K562 (cell line): Measurements from ENCODE around the gene BEND5. TPM values are rescaled to one million over a fixed set of nuclear protein-coding genes. Genes with fewer than 3 reads are reported as not detected.

ENCODE experiments used
- ATAC-seq: fragments of 200-7000 bp; cut with Tn5 transposase; 3 replicates; pipeline ENCODE4 v1.9.1; 2020; ENCODE audit warnings: moderate library complexity
- BruUV-seq: library from RNA; stranded (reverse); fragments of 400-500 nt; replicated peaks from 2 replicates; lab custom pipeline; 2021; lab: Mats Ljungman, UMichigan
- CTCF ChIA-PET: fragments of 300-600 bp; formaldehyde crosslinking; extraction: SDS; loops from one replicate; lab custom pipeline; 2021; ENCODE audit warnings: low intra/inter-chr PET ratio; lab: Yijun Ruan, JAX
- POLR2A ChIA-PET: fragments of 300-600, 350-650 bp; sonication (Branson Sonifier 250); formaldehyde crosslinking; extraction: SDS; loops from one replicate; lab custom pipeline; 2021; ENCODE audit warnings: antibody characterized with exemption, inconsistent platforms; lab: Yijun Ruan, JAX
- DNase-seq, 4 experiments: peaks; one replicate each; pipeline versions ENCODE4 v3.0.0 to v3.0.0-alpha.2; 2011 to 2018; ENCODE audit warnings: low spot score in 3 of 4, mixed read lengths in 3 of 4; ENCODE audit errors: extremely low read depth in 1 of 4
- FAIRE-seq: peaks from 2 replicates; lab custom pipeline; 2011; peaks lifted over from hg19 to GRCh38; lab: Jason Lieb, UNC
- H2AFZ ChIP-seq: 2 replicates; pipeline ENCODE4 v1.6.0; 2011; ENCODE audit warnings: low read depth, low read length, control low read depth, inconsistent platforms
- H3K27ac ChIP-seq: fragments of 200-600 bp; 3 replicates; pipeline ENCODE4 v1.8.0; 2011; ENCODE audit warnings: low read depth, mild to moderate bottlenecking, control low read depth, inconsistent platforms, low read length, moderate library complexity, mixed read lengths; ENCODE audit errors: extremely low read depth
- H3K27me3 ChIP-seq, 2 experiments: fragments of 300-600 bp in 1 of 2; 2 replicates in 1 of 2; 3 replicates in 1 of 2; pipeline versions ENCODE4 v1.6.0 to v1.8.0; 2011; ENCODE audit warnings: inconsistent platforms in 2 of 2, low read length in 2 of 2, mild to moderate bottlenecking in 1 of 2, mixed read lengths in 1 of 2, moderate library complexity in 1 of 2; ENCODE audit not compliant: control insufficient read depth in 2 of 2, insufficient read depth in 2 of 2
- H3K36me3 ChIP-seq: fragments of 300-600 bp; 3 replicates; pipeline ENCODE4 v1.8.0; 2011; ENCODE audit warnings: mild to moderate bottlenecking, low read length, inconsistent platforms; ENCODE audit not compliant: control insufficient read depth, insufficient read depth
- H3K4me1 ChIP-seq, 2 experiments: fragments of 200-600 bp in 1 of 2; replicated peaks in 1 of 2; 2 replicates in 1 of 2; 3 replicates in 1 of 2; pipeline versions ENCODE4 v1.5.1 to v1.8.0; 2011; ENCODE audit warnings: inconsistent platforms in 2 of 2, low read length in 2 of 2, mild to moderate bottlenecking in 1 of 2, mixed read lengths in 1 of 2, moderate library complexity in 1 of 2; ENCODE audit not compliant: control insufficient read depth in 2 of 2, insufficient read depth in 2 of 2
- H3K4me2 ChIP-seq: 2 replicates; pipeline ENCODE4 v1.6.1; 2011; ENCODE audit warnings: low read length, control low read depth, inconsistent platforms, mixed read lengths; ENCODE audit not compliant: insufficient read depth
- H3K4me3 ChIP-seq: fragments of 200-600 bp; sonication (generic), shearing (Covaris generic); 2 replicates; pipeline ENCODE4 v1.5.1; 2016; ENCODE audit warnings: control low read depth, inconsistent platforms
- H3K79me2 ChIP-seq: fragments of 200-600 bp; 3 replicates; pipeline ENCODE4 v1.8.0; 2011; ENCODE audit warnings: low read length, inconsistent platforms; ENCODE audit not compliant: control insufficient read depth, insufficient read depth
- H3K9ac ChIP-seq, 2 experiments: 2 replicates each; pipeline versions ENCODE4 v1.6.0 to v1.6.1; 2011; ENCODE audit warnings: low read depth in 2 of 2, low read length in 2 of 2, control low read depth in 1 of 2, inconsistent platforms in 1 of 2, mild to moderate bottlenecking in 1 of 2, mixed read lengths in 1 of 2; ENCODE audit not compliant: insufficient read depth in 1 of 2
- H3K9me1 ChIP-seq: one replicate; pipeline ENCODE4 v1.6.0; 2011; ENCODE audit warnings: inconsistent platforms, mild to moderate bottlenecking, low read length, moderate library complexity; ENCODE audit not compliant: control insufficient read depth, insufficient read depth
- H3K9me3 ChIP-seq: replicated peaks from 2 replicates; pipeline ENCODE4 v1.5.1; 2011; ENCODE audit warnings: low read depth, low read length, inconsistent platforms; ENCODE audit not compliant: control insufficient read depth, insufficient read depth
- H4K20me1 ChIP-seq: replicated peaks from 2 replicates; pipeline ENCODE4 v1.6.1; 2011; ENCODE audit warnings: low read length, inconsistent platforms, mixed read lengths; ENCODE audit not compliant: control insufficient read depth, insufficient read depth
- MAFK ChIP-seq: IDR thresholded peaks from 2 replicates; pipeline ENCODE4 v1.6.1; 2011; ENCODE audit warnings: low read length, improper control_type of control experiment
- NUFIP1 ChIP-seq: fragments of 450-650 bp; IDR thresholded peaks from 2 replicates; pipeline ENCODE4 v1.6.1; 2018; ENCODE audit not compliant: partially characterized antibody
- ZNF449 ChIP-seq: fragments of 250-450 bp; sonication (Bioruptor Pico); IDR thresholded peaks from 2 replicates; pipeline ENCODE4 v1.8.0; 2022; ENCODE audit warnings: moderate library complexity, mild to moderate bottlenecking, inconsistent platforms
- ZNF644 ChIP-seq: fragments of 200-800 bp; sonication (Bioruptor generic); IDR thresholded peaks from 2 replicates; pipeline ENCODE4 v1.6.1; 2016; ENCODE audit warnings: low read depth, missing genetic modification characterization, missing compliant biosample characterization
- WGBS: fragments of 100-300 bp; shearing (Covaris generic); methylation state at CpG from one replicate; pipeline ENCODE4 v1.1.6; 2016; ENCODE audit warnings: low coverage, mixed read lengths; ENCODE audit not compliant: insufficient coverage; ENCODE audit errors: missing lambda C conversion rate; 5-methylcytosine and 5-hydroxymethylcytosine counted together
- in situ Hi-C: fragments of 300-500 bp; cut with MboI; formaldehyde crosslinking; loops from 4 replicates; pipeline ENCODE4 v1.15.0; 2018; ENCODE audit warnings: inconsistent platforms, mixed read lengths
- intact Hi-C: fragments of 100-400 bp; cut with micrococcal nuclease; formaldehyde crosslinking; loops from 2 replicates; pipeline ENCODE4 v1.14.2; 2022
- polyA plus RNA-seq, 8 experiments: library from polyadenylated mRNA; depleted of rRNA in 4 of 8; stranded (reverse) in 5 of 8; unstranded in 3 of 8; fragments of >200 nt; fragmentation: Nextera tagmentation in 2 of 8; fragmentation: Illumina TruSeq in 1 of 8; extraction: Ambion mirVana in 2 of 8; extraction: Trizol in 1 of 8; gene quantifications; 2 replicates each; pipeline versions ENCODE4 v1.2.1 to v1.2.3, GENCODE V29; 2011 to 2014; ENCODE audit warnings: inconsistent platforms in 1 of 8, missing spikeins in 1 of 8
- total RNA-seq, 7 experiments: library from RNA; depleted of rRNA in 6 of 7; stranded (reverse); fragments of >200 nt in 6 of 7; fragmentation: Illumina TruSeq in 2 of 7; extraction: Trizol in 2 of 7; gene quantifications; 2 replicates each; pipeline versions ENCODE4 v1.2.1 to v1.2.3, GENCODE V29; 2011 to 2021; ENCODE audit warnings: low replicate concordance in 1 of 7

Gene BEND5
- total and polyA plus RNA-seq, 9 of the 15 experiments (the other 6 are each of a cell fraction or from before 2014, with no cell fraction given), result not detected

GRCh38 chr1:48735796-48736195 lies 40.9 kb downstream of the BEND5 start:
- FAIRE-seq (no peak), ATAC-seq (no peak), DNase-seq (no peak)
- TF ChIP-seq MAFK, result no peak
- no peak for TF ChIP-seq ZNF449 (CRISPR knock-in tag)
- no peak for TF ChIP-seq ZNF644 (tag)
- no peak for TF ChIP-seq NUFIP1
- H4K20me1 ChIP-seq, result no peaks in the 10 kb centered on the region
- no peaks in the 10 kb centered on the region for H3K36me3 ChIP-seq
- no peaks in the 10 kb centered on the region; the same call in 1 of the 2 replicates for H3K9me3 ChIP-seq
- H3K4me3 ChIP-seq, result no peak overlapping the region
- CTCF ChIA-PET, result no interaction called here
- H3K27me3 ChIP-seq, result no peaks in the 10 kb centered on the region
- no peak overlapping the region for H3K27ac ChIP-seq
- no TSS peak for BruUV-seq
- no peaks in the 10 kb centered on the region for H3K79me2 ChIP-seq
- in situ Hi-C loops (no loop called here), intact Hi-C loops (no loop called here)
- H3K9ac ChIP-seq, result no peak overlapping the region
- no peak overlapping the region for H2AFZ ChIP-seq
- POLR2A ChIA-PET, result no interaction called here
- no peaks in the 10 kb centered on the region for H3K9me1 ChIP-seq
- no peaks in the 10 kb centered on the region for H3K4me1 ChIP-seq
- WGBS, result 2% methylated on average over 6 of the region's 6 CpGs
- H3K4me2 ChIP-seq, result no peak overlapping the region
